Renal cortex interstitium (tissue), 15 donors: Measurements from ENCODE around the gene ARSA. TPM values are rescaled to one million over a fixed set of nuclear protein-coding genes. Genes with fewer than 3 reads are reported as not detected.

Source experiments
- DNase-seq, 11 donors: peaks; one replicate each; pipeline ENCODE4 v3.0.0-alpha.2; 2013; ENCODE audit warnings: low read depth in 9 of 11, low spot score in 4 of 11; ENCODE audit errors: extremely low read depth in 1 of 11
- long read RNA-seq, 16 experiments: transcript quantifications; one replicate each; lab custom pipeline, GENCODE V29; 2026
- polyA plus RNA-seq, 3 donors: library from polyadenylated mRNA; unstranded; fragments of 120-200 nt; gene quantifications; one replicate each; pipeline ENCODE4 v1.2.1, GENCODE V29; 2013; ENCODE audit not compliant: insufficient read length in 3 of 3

The ARSA gene
- 10 to 100 TPM; 12.2 to 20.8 (median 13.5) TPM for polyA plus RNA-seq
- long read RNA-seq, donor 1, partial matches to known transcripts: 0 of 1 reads
- long read RNA-seq, donor 1, other reads (novel, unspliced or antisense): 0 of 1 reads
- long read RNA-seq, donor 2, partial matches to known transcripts: 0 of 3 reads
- long read RNA-seq, donor 2, other reads (novel, unspliced or antisense): 0 of 3 reads
- long read RNA-seq, donor 3, partial matches to known transcripts: 0 of 6 reads
- long read RNA-seq, donor 3, other reads (novel, unspliced or antisense): 0 of 6 reads
- long read RNA-seq, donor 4, partial matches to known transcripts: 0 of 9 reads
- long read RNA-seq, donor 4, other reads (novel, unspliced or antisense): 0 of 9 reads
- long read RNA-seq, donor 5, partial matches to known transcripts: 0 of 2 reads
- long read RNA-seq, donor 5, other reads (novel, unspliced or antisense): 0 of 2 reads
- long read RNA-seq, donor 6, partial matches to known transcripts: 0 of 5 reads
- long read RNA-seq, donor 6, other reads (novel, unspliced or antisense): 0 of 5 reads
- long read RNA-seq, donor 7, partial matches to known transcripts: 0 of 6 reads
- long read RNA-seq, donor 7, other reads (novel, unspliced or antisense): 0 of 6 reads
- long read RNA-seq, donor 8, transcript ARSA-208 (1 exons, 573 nt): major isoform, 5 of 16 reads
- long read RNA-seq, donor 8, partial matches to known transcripts: 0 of 16 reads
- long read RNA-seq, donor 8, other reads (novel, unspliced or antisense): 0 of 16 reads
- long read RNA-seq, donor 9, partial matches to known transcripts: 0 of 1 reads
- long read RNA-seq, donor 9, other reads (novel, unspliced or antisense): 0 of 1 reads
- long read RNA-seq, donor 10, partial matches to known transcripts: 0 of 6 reads
- long read RNA-seq, donor 10, other reads (novel, unspliced or antisense): 0 of 6 reads
- long read RNA-seq, donor 11, partial matches to known transcripts: 0 of 2 reads
- long read RNA-seq, donor 11, other reads (novel, unspliced or antisense): 0 of 2 reads
- long read RNA-seq, donor 12, partial matches to known transcripts: 0 of 4 reads
- long read RNA-seq, donor 12, other reads (novel, unspliced or antisense): 0 of 4 reads
- long read RNA-seq, donor 13, partial matches to known transcripts: 0 of 7 reads
- long read RNA-seq, donor 13, other reads (novel, unspliced or antisense): 0 of 7 reads
- long read RNA-seq, donor 14, partial matches to known transcripts: 0 of 1 reads
- long read RNA-seq, donor 14, other reads (novel, unspliced or antisense): 0 of 1 reads
- long read RNA-seq, donor 15, partial matches to known transcripts: 0 of 2 reads
- long read RNA-seq, donor 15, other reads (novel, unspliced or antisense): 0 of 2 reads
- long read RNA-seq, donor 16, transcript ARSA-201 (8 exons, 2,050 nt): minor isoform, 5 of 13 reads
- long read RNA-seq, donor 16, transcript ARSA-206 (2 exons, 1,431 nt): major isoform, 6 of 13 reads
- long read RNA-seq, donor 16, partial matches to known transcripts: 0 of 13 reads
- long read RNA-seq, donor 16, other reads (novel, unspliced or antisense): 0 of 13 reads

- DNase-seq: peak in 7 of 11 donors; percentile 50 to 70 (median 67)
Measured at GRCh38 chr22:50627642-50628542, at the start of gene ARSA. Gene ARSA (minus strand): TSS chr22:50628152. CDS start chr22:50627779, 373 bp downstream.

DNA sequence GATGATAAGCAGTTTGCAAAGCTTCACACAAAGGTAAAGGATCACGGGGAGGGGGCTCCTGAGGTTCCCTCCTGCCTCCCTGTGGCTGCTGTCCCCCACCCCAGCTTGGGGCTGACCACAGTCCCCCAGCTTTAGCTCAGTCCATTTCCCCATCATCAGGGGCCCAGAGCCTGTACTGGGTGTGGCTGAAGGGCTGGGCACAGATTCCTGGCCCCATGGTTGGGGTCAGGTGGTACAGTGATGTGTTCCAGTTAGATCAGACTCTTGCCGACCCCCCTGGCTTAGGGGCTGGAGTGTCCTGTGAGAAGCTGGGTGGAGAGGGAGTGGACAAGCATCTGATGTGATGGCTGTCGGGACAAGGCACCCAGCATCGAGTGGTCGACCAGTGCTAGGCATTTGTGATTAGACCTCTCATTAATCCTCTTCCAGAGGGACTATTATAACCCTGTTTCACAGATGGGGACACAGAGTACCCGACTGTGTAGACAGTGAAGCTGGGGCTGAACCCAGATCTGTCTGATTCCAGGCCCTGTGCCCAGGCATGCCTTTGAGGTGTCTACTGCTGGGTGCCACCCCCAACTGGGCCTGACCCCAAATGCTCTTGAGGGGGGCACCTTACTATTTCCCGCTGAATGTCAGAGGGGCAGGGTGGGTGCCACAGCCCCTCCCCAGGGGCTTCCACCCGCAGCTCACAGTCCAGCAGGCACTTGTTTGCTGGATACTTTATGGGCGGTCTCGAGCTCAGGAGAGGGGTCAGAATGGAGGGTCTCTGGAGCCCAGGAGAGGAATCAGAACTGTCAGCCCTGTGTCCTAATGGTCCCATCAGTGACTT is 48.9 kb upstream of the ARSA start:
- DNase-seq: no peak

GRCh38 chr22:50676180-50676636 is 48.3 kb upstream of the ARSA start:
- DNase-seq: no peak

DNA sequence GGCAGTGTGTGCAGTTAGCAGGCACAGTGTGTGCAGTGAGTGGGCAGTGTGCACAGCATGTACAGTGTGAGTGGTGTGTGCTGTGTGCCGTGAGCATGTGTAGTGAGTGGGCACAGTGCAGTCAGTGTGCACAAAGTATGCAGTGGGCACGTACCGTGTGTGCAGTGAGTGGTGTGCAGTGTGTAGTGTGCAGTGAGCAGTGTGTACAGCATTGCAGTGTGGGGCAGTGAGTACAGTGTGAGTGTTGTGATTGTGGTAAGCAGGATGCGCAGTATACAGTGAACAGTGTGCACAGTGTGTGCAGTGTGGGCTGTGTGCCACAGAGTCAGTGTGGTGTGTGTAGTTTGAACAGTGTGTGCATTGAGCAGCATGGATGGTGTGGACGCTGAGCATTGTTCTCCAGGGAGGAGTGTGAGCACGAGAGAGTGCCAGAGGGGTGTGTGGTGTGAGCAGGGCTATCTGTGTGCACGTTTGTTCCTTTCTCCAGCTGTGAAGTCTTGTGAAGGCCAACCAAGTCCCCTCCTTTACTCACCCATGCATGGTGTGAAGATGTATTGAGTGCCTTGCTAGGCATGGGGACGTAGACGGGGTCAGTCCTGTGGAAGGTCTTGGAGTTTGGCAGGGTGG is 47.7 kb upstream of the ARSA start:
- no peak for DNase-seq

- DNase-seq: peak in 5 of 11 donors; percentile 41 to 71 (median 64)
Measured at GRCh38 chr22:50674606-50675552, 46.9 kb upstream of the ARSA start.

DNA sequence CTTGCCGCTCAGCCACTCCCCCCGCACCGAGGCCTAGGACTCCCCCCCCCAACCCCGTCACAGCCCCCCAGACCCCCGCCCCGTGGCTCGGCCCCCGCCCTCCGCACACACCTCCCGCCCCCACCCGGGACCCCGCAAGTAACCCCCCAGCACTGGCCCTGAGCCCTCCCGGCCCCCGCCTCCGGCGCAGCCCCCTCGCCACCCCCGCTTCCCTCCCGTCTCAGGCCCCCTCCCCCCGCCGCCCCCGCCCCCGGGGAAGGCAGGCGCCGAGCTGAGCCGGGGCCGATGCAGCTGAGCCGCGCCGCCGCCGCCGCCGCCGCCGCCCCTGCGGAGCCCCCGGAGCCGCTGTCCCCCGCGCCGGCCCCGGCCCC is 46.2 kb upstream of the ARSA start:
- DNase-seq: no peak

DNA sequence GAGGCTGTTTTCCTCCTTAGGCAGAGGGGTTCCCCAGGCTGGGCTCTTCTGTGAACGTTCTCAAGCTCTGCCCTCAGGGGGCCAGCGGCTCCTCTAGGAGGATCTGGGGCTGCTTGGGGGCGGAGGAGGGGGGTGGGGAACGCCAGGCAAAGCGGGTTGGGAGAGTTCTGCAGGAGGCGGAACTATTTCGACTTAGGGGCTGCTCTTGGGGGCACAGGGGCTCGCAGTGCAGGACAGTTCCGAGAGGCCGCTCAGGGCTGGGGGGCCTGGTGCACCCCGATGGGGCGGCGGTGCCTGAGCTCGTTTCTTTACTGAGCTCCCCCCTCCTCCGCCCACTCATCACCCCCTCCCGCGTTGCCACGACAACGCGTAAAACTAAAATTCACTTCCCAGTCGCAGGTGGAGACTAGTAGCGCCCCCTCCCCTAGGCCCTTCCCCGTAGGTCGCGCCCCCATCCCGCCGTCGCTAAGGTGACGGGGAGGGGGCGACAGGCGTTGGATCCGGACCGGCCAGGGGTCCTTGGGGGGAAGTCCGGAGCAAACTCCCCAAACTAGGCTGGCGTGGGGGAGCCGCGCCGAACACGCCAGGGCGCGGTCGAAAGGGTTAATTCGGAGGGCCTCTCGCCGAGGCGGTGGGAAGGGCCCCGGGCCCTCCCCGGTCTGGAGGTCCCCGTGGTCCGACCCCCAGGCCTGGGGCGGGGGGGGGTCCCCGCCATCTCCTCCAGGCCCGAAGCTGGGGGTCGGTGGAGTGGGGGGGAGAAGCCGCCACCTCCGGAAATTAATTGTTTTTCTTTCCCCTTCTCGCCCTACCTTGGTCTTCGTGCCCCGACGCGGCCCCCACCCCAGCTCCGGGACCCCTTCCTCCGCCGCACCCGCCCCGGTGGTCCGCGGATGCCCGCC is 45.5 kb upstream of the ARSA start:
- DNase-seq: peak in 1 of 11 donors; percentile 12

- DNase-seq: peak in 1 of 11 donors; percentile 4
Measured at GRCh38 chr22:50672471-50673230, 44.7 kb upstream of the ARSA start, which contains the start of gene SHANK3. Gene SHANK3 (plus strand): TSS chr22:50672823.

DNA sequence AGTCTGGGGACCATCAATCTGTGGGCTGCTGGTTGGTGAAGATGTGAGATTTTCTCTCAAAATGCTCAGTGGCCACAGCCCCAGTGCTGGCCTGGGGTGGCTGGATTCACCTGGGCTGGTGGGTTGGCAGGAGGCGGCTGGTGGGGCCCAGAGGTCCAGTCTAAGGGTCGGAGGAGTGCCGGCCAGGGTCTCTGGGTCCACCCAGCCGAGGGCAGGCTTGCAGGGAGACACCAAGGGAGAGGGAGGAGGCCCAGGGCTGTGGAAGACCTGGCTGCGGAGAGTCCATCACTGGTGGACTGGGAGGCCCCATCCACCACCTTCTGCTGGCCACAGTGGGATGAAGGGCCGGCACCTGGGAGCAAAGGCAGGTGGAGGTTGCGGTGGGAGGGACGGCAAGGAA is 44.1 kb upstream of the ARSA start:
- DNase-seq: no peak

GRCh38 chr22:50671641-50672040 is 43.7 kb upstream of the ARSA start:
- DNase-seq: no peak

DNA sequence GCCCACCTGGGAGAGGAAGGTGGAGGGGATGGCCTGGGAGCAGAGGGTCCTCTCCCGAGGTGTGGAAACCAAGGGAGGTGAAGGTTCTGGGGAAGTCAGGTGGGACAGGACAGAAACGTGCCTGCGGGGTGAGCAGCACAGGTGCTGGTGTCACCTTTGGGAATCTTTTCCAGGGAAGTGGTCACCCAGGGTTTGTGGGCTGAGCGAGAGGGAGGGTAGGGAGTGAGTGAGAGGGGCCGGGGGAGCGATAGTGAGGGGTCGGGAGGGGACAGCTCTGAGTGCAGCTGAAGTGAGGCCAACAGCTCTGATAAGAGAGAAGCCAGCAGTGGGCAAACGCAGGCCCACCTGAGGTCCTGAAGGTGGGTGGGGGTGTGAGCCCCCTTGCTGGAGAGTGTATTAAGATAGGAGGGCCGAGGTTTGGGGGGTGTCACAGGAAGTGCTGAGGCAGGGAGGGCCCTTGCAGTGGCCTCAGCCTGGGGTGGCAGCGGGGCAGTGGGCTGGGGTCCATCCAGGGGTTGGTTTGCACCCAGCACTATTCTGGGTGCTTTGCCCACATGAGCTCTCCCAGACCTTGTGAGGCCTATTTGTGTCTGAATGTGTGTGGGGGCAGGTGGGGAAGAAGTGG is 43.1 kb upstream of the ARSA start:
- no peak for DNase-seq

- DNase-seq: no peak
Measured at GRCh38 chr22:50670513-50670912, 42.6 kb upstream of the ARSA start.

DNA sequence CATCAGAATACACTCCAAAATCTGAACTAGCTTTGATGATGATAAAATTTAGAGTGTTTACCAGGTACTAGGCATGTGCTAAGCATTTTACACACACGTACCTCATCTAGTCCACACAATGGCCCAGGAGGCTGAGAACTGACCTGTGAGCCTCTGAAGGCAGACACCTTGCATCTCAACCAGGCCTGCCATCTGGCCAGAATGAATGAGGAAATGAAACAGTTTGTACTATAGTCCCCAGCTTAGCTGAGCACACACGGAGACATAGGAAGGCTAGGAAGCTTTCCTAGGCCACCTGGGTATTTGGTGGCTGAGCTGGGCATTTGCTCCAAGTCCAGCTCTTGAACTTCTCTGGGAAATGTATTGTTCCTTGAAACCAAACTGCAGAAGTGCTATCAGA is 37.8 kb upstream of the ARSA start:
- DNase-seq: no peak
